HCT116 (cell line): ENCODE results near the gene VMO1. TPM values are rescaled to one million over a fixed set of nuclear protein-coding genes. Genes with fewer than 3 reads are reported as not detected.

Source experiments
- ATAC-seq: fragments of 200-7000 bp; cut with Tn5 transposase; 2 replicates; pipeline ENCODE4 v1.9.1; 2020; ENCODE audit warnings: mild to moderate bottlenecking, moderate library complexity
- BruUV-seq: library from RNA; stranded (reverse); fragments of 400-500 nt; replicated peaks from 2 replicates; lab custom pipeline; 2021; lab: Mats Ljungman, UMichigan
- CTCF ChIA-PET: fragments of 300-600 bp; sonication (Branson Sonifier 250); formaldehyde crosslinking; loops from one replicate; lab custom pipeline; 2021; ENCODE audit warnings: antibody characterized with exemption; lab: Charles Lee
- POLR2A ChIA-PET: fragments of 300-600, 350-600 bp; sonication (Branson Sonifier 250); formaldehyde crosslinking; loops from one replicate; lab custom pipeline; 2021; ENCODE audit warnings: antibody characterized with exemption; lab: Charles Lee
- RAD21 ChIA-PET, 2 experiments: fragments of 300-600 bp; sonication (Branson Sonifier 250); formaldehyde crosslinking; loops; one replicate each; lab custom pipeline; 2023; ENCODE audit warnings: low total read pairs in 2 of 2; ENCODE audit not compliant: uncharacterized antibody in 2 of 2, unreplicated experiment in 2 of 2, low non-redundant PET in 1 of 2; lab: Charles Lee
- DNase-seq: peaks from one replicate; pipeline ENCODE4 v3.0.0-alpha.2; 2010; ENCODE audit warnings: low read depth, low spot score
- H2AFZ ChIP-seq: fragments of 200-600 bp; shearing (Covaris generic), sonication (generic); 2 replicates; pipeline ENCODE4 v1.6.1; 2017; ENCODE audit warnings: low read depth, mixed run types, mixed read lengths, antibody characterized with exemption, low read length; ENCODE audit not compliant: poor library complexity, severe bottlenecking
- H3K27ac ChIP-seq: 2 replicates; pipeline ENCODE4 v1.5.1; 2012; ENCODE audit warnings: low read depth, low read length
- H3K27me3 ChIP-seq: fragments of 200-600 bp; sonication (generic); 2 replicates; pipeline ENCODE4 v1.6.1; 2016; ENCODE audit warnings: mixed run types, low read length, mixed read lengths; ENCODE audit not compliant: insufficient read depth
- H3K36me3 ChIP-seq, 2 experiments: fragments of 200-500 bp in 1 of 2; fragments of 200-600 bp in 1 of 2; sonication (Bioruptor generic) in 1 of 2; sonication (generic) in 1 of 2; 2 replicates each; pipeline versions ENCODE4 v1.5.1 to v1.6.1; 2014 to 2016; ENCODE audit warnings: low read length in 2 of 2, inconsistent platforms in 1 of 2, mixed read lengths in 1 of 2, mixed run types in 1 of 2; ENCODE audit not compliant: insufficient read depth in 2 of 2, control insufficient read depth in 1 of 2
- H3K4me1 ChIP-seq, 2 experiments: fragments of 200-600 bp in 1 of 2; sonication (generic) in 1 of 2; 2 replicates each; pipeline versions ENCODE4 v1.5.1 to v1.6.1; 2012 to 2017; ENCODE audit warnings: low read length in 2 of 2, inconsistent platforms in 1 of 2, mild to moderate bottlenecking in 1 of 2, mixed read lengths in 1 of 2, mixed run types in 1 of 2, moderate library complexity in 1 of 2; ENCODE audit not compliant: insufficient read depth in 2 of 2, control insufficient read depth in 1 of 2
- H3K4me2 ChIP-seq: fragments of 200-600 bp; sonication (generic); 2 replicates; pipeline ENCODE4 v1.6.1; 2017; ENCODE audit warnings: mixed run types, low read length, mixed read lengths
- H3K4me3 ChIP-seq, 2 experiments: fragments of 200-600 bp in 1 of 2; sonication (generic) in 1 of 2; replicated peaks in 1 of 2; 2 replicates each; pipeline ENCODE4 v1.5.1; 2011 to 2016; ENCODE audit warnings: low read length in 2 of 2, control low read depth in 1 of 2, low read depth in 1 of 2, mild to moderate bottlenecking in 1 of 2, mixed read lengths in 1 of 2, mixed run types in 1 of 2
- H3K79me2 ChIP-seq: fragments of 200-600 bp; sonication (generic); 2 replicates; pipeline ENCODE4 v1.6.1; 2017; ENCODE audit warnings: mild to moderate bottlenecking, mixed run types, low read length, moderate library complexity, mixed read lengths; ENCODE audit not compliant: insufficient read depth
- H3K9ac ChIP-seq: fragments of 200-600 bp; sonication (generic); 2 replicates; pipeline ENCODE4 v1.6.1; 2016; ENCODE audit warnings: low read length, mixed read lengths
- H3K9me2 ChIP-seq: fragments of 200-600 bp; sonication (generic), shearing (Covaris generic); 2 replicates; pipeline ENCODE4 v1.6.1; 2017; ENCODE audit warnings: mixed run types, mild to moderate bottlenecking, moderate library complexity; ENCODE audit not compliant: insufficient read depth
- H3K9me3 ChIP-seq, 2 experiments: fragments of 200-500 bp in 1 of 2; fragments of 200-600 bp in 1 of 2; sonication (Bioruptor generic) in 1 of 2; sonication (generic) in 1 of 2; 2 replicates each; pipeline ENCODE4 v1.6.1; 2014 to 2017; ENCODE audit warnings: low read length in 2 of 2, mixed read lengths in 2 of 2, inconsistent platforms in 1 of 2, low read depth in 1 of 2, mild to moderate bottlenecking in 1 of 2, mixed run types in 1 of 2, moderate library complexity in 1 of 2; ENCODE audit not compliant: control insufficient read depth in 1 of 2, insufficient read depth in 1 of 2
- H4K20me1 ChIP-seq: fragments of 200-600 bp; sonication (generic), shearing (Covaris generic); 2 replicates; pipeline ENCODE4 v1.6.1; 2017; ENCODE audit warnings: mixed run types, mild to moderate bottlenecking, moderate library complexity; ENCODE audit not compliant: insufficient read depth
- CBX3 ChIP-seq: IDR thresholded peaks from 2 replicates; pipeline ENCODE4 v1.6.1; 2012; ENCODE audit warnings: low read depth
- CEBPB ChIP-seq: IDR thresholded peaks from 2 replicates; pipeline ENCODE4 v1.6.1; 2012; ENCODE audit warnings: low read depth
- CTCF ChIP-seq, 3 experiments: fragments of 200-600 bp in 1 of 3; sonication (generic) in 1 of 3; IDR thresholded peaks in 2 of 3; conservative IDR thresholded peaks in 1 of 3; 2 replicates each; pipeline ENCODE4 v1.5.1; 2012 to 2017; ENCODE audit warnings: low read depth in 2 of 3, low read length in 2 of 3, antibody characterized with exemption in 1 of 3, borderline replicate concordance in 1 of 3, control low read depth in 1 of 3, mild to moderate bottlenecking in 1 of 3, mixed read lengths in 1 of 3, mixed run types in 1 of 3, moderate library complexity in 1 of 3; ENCODE audit not compliant: insufficient read depth in 1 of 3
- EGR1 ChIP-seq: IDR thresholded peaks from 2 replicates; pipeline ENCODE4 v1.6.1; 2012; ENCODE audit warnings: low read depth
- ELF1 ChIP-seq: IDR thresholded peaks from 2 replicates; pipeline ENCODE4 v1.6.1; 2012; ENCODE audit warnings: low read depth, borderline replicate concordance
- EZH2 ChIP-seq: fragments of 200-600 bp; sonication (generic); IDR thresholded peaks from 2 replicates; pipeline ENCODE4 v1.6.1; 2017; ENCODE audit warnings: antibody characterized with exemption, mixed run types
- EZH2phosphoT487 ChIP-seq: fragments of 200-600 bp; IDR thresholded peaks from 2 replicates; pipeline ENCODE4 v1.6.1; 2018; ENCODE audit warnings: antibody characterized with exemption, borderline replicate concordance
- FOSL1 ChIP-seq: IDR thresholded peaks from 2 replicates; pipeline ENCODE4 v1.6.1; 2012; ENCODE audit warnings: low read depth
- POLR2AphosphoS5 ChIP-seq: IDR thresholded peaks from 2 replicates; pipeline ENCODE4 v1.6.1; 2011; ENCODE audit warnings: mild to moderate bottlenecking, low read depth, low read length, moderate library complexity
- RAD21 ChIP-seq: IDR thresholded peaks from 2 replicates; pipeline ENCODE4 v1.6.1; 2012; ENCODE audit warnings: low read depth, mild to moderate bottlenecking
- REST ChIP-seq: IDR thresholded peaks from 2 replicates; pipeline ENCODE4 v1.6.1; 2012; ENCODE audit warnings: low read depth
- SIN3A ChIP-seq: IDR thresholded peaks from 2 replicates; pipeline ENCODE4 v1.6.1; 2012; ENCODE audit warnings: low read depth
- SP1 ChIP-seq: IDR thresholded peaks from 2 replicates; pipeline ENCODE4 v1.6.1; 2012; ENCODE audit warnings: low read depth
- SRF ChIP-seq: IDR thresholded peaks from 2 replicates; pipeline ENCODE4 v1.6.1; 2012; ENCODE audit warnings: low read depth
- TCF7L2 ChIP-seq: IDR thresholded peaks from 2 replicates; pipeline ENCODE4 v1.7.0; 2011; ENCODE audit warnings: borderline replicate concordance, inconsistent platforms; ENCODE audit not compliant: insufficient read depth, insufficient read length; ENCODE audit errors: extremely low read depth
- ZBTB33 ChIP-seq: IDR thresholded peaks from 2 replicates; pipeline ENCODE4 v1.6.1; 2011; ENCODE audit warnings: mild to moderate bottlenecking, low read length, moderate library complexity; ENCODE audit not compliant: insufficient replicate concordance; ENCODE audit errors: extremely low read depth
- ZFX ChIP-seq: fragments of 450-650 bp; IDR thresholded peaks from 2 replicates; pipeline ENCODE4 v1.6.1; 2017
- ZNF274 ChIP-seq: fragments of 200-500 bp; sonication (Bioruptor generic); IDR thresholded peaks from 2 replicates; pipeline ENCODE4 v1.6.1; 2014; ENCODE audit warnings: mild to moderate bottlenecking, low read depth, low read length, inconsistent platforms
- intact Hi-C: fragments of 100-400 bp; cut with micrococcal nuclease; formaldehyde crosslinking; loops from 2 replicates; pipeline ENCODE4 v1.10.0; 2022
- total RNA-seq: library from RNA; stranded (reverse); gene quantifications from one replicate; pipeline ENCODE4 v1.2.1, GENCODE V29; 2021; ENCODE audit not compliant: unreplicated experiment

The VMO1 gene
- total RNA-seq, 1 experiment from 2014 or later = 0.76 TPM

GRCh38 chr17:4786516-4786915, 352 bp upstream of the VMO1 start:
- H3K4me2 ChIP-seq = no peak overlapping the region

More at GRCh38 chr17:4786516-4786915, 352 bp upstream of the VMO1 start:
- Histone ChIP-seq H3K27me3 (no peaks in the 10 kb centered on the region), H3K9me2 (no peaks in the 10 kb centered on the region), H3K9me3 (no peaks in the 10 kb centered on the region), H3K9ac (no peak overlapping the region), H3K4me1 (peaks cover 25 to 36% of the 10 kb centered on the region in 2 experiments), H4K20me1 (no peaks in the 10 kb centered on the region), H3K4me3 (no peak overlapping the region), H3K27ac (no peak overlapping the region), H3K36me3 (no peaks in the 10 kb centered on the region), H3K79me2 (peaks cover 8% of the 10 kb centered on the region; the same call in 1 of the 2 replicates), H2AFZ (no peak overlapping the region)
- DNase-seq (no peak), ATAC-seq (no peak)
- ChIA-PET CTCF (no interaction called here), RAD21 (interaction anchor here in 1 of 2 experiments (1.2 kb wide), 1 partner anchor 90 kb away, joined by 3 read pairs; no protein-coding TSS in a partner anchor), POLR2A (no interaction called here)
- intact Hi-C loops = no loop called here
- no TSS peak for BruUV-seq
- TF ChIP-seq REST (no peak), ZNF274 (no peak), POLR2AphosphoS5 (no peak), SP1 (no peak), EGR1 (no peak), EZH2phosphoT487 (no peak), CEBPB (no peak), SIN3A (no peak), ZBTB33 (no peak), TCF7L2 (no peak), FOSL1 (no peak), RAD21 (no peak), CTCF (IDR thresholded peaks at IDR 0.05 in 2 of 3, conservative IDR thresholded peaks at IDR 0.05 in 1 of 3; ENCODE audit: borderline replicate concordance in 1 of 3, insufficient read depth in 1 of 3, low read depth in 2 of 3, low read length in 2 of 3) (no peak), ZFX (no peak), EZH2 (no peak), ELF1 (no peak), SRF (no peak), CBX3 (no peak)
